AG04449 (cell line): ENCODE results near the gene KEAP1.
A peak's percentile ranks its signal among the peaks of the same experiment; 100 is the strongest.

Experiments
- CTCF ChIA-PET: fragments of 350-600 bp; formaldehyde crosslinking; extraction: SDS; loops from one replicate; lab custom pipeline; 2021; ENCODE audit warnings: antibody characterized with exemption; lab: Yijun Ruan, JAX
- POLR2A ChIA-PET: fragments of 400-600, 350-600 bp; formaldehyde crosslinking; extraction: SDS; loops from one replicate; lab custom pipeline; 2020; ENCODE audit warnings: antibody characterized with exemption, inconsistent platforms; lab: Yijun Ruan, JAX
- DNase-seq: peaks from one replicate; pipeline ENCODE4 v3.0.0-alpha.2; 2010; ENCODE audit warnings: low read depth, low spot score
- H3K4me3 ChIP-seq: 2 replicates; pipeline ENCODE4 v1.5.1; 2011; ENCODE audit warnings: low read depth, mild to moderate bottlenecking, control low read depth, low read length
- CTCF ChIP-seq: IDR thresholded peaks from one replicate; pipeline ENCODE4 v1.5.1; 2011; ENCODE audit warnings: mild to moderate bottlenecking, moderate library complexity, low read length, control low read depth, inconsistent platforms; ENCODE audit not compliant: insufficient read depth; ENCODE audit errors: missing control alignments

The KEAP1 gene

DNA sequence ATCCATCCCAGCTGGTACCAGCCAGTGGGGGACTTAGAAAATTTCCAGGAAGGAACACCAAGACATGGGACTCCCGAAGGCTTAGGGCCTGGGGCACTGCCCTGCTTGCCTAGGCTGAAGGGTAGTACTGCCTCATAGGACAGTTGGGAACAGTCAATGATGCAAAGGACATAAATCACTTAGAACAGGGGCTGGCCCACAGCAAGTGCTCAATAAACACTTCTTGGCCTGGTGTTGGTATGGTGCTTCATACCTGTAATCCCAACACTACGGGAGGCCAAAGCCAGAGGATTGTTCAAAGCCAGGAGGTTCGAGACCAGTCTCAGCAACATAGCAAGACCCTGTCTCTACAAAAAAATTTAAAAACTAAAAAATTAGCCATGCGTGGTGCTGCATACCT, 5.8 kb downstream of the KEAP1 start:
- POLR2A ChIA-PET = interaction anchor here (1.0 to 1.2 kb wide), 2 partner anchors 14 to 18 kb away, joined by 3 to 4 read pairs; no protein-coding TSS in a partner anchor
- TF ChIP-seq CTCF = no peak
- CTCF ChIA-PET = interaction anchor here (1.2 to 8.3 kb wide), 2 partner anchors 9 to 14 kb away, joined by 3 to 53 read pairs; no protein-coding TSS in a partner anchor
- DNase-seq = no peak
- no peak overlapping the region for H3K4me3 ChIP-seq

GRCh38 chr19:10491472-10492047, 11.6 kb downstream of the KEAP1 start:
- H3K4me3 ChIP-seq = no peak overlapping the region
- ChIA-PET CTCF (interaction anchor here (1.1 to 8.3 kb wide), 7 partner anchors 8 to 61 kb away, joined by 3 to 53 read pairs (median 7); no protein-coding TSS in a partner anchor), POLR2A (no interaction called here)
- TF ChIP-seq CTCF = no peak
- no peak for DNase-seq

DNA sequence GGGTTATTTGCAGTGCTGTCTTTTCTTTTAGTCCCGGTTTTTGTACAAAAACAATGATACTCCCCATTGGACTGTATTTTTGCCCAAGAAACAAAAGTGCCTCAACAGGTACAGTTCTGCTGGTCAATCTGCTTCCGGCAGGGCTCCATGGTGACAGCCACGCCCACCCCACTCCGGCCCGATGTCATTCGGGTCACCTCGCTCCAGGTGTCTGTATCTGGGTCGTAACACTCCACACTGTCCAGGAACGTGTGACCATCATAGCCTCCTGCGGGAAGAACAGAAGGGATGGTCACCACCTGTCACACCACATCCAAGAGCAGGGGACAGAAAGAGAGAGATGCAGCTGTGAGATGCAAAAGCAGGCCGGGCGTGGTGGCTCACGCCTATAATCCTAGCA, 16.6 kb downstream of the KEAP1 start:
- DNase-seq = no peak
- TF ChIP-seq CTCF = no peak
- ChIA-PET CTCF (interaction anchor here (0.8 kb wide), 1 partner anchor 8 kb away, joined by 3 read pairs; no protein-coding TSS in a partner anchor), POLR2A (no interaction called here)
- no peak overlapping the region for H3K4me3 ChIP-seq

DNA sequence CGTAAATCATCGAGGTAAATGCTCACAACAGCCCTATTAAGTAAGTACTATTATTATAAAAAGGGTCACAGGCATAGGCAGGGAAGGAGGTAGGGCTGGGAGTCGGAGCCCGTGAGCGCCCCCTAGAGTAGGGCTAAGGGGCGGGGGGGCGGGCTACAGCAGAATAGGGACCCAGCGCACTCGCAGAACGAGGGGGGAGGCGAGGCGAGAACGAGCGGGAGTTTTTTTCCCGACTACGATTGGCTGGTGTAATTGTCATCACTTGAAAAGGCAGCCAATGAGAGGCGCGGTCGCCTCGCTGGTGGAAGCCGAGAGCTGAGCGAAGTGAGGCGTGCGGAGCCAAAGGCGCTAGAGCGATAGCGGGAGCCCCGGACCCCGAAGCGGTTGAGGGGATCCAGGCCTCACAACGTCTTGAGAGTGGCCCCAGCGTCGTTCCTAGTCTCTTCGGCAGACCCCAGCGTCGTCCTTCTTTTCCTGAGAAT, 24.2 kb downstream of the KEAP1 start:
- H3K4me3 ChIP-seq = peak overlapping the region; percentile 47
- no peak for DNase-seq
- TF ChIP-seq CTCF = peak; percentile 25
- POLR2A ChIA-PET = interaction anchor here (0.6 kb wide), 1 partner anchor 18 kb away, joined by 3 read pairs; no protein-coding TSS in a partner anchor
- CTCF ChIA-PET = interaction anchor here (0.7 to 3.1 kb wide), 18 partner anchors 8 to 238 kb away, joined by 3 to 31 read pairs (median 4); partner anchors contain the start of genes CDC37 and DNM2

GRCh38 chr19:10478476-10478875, 24.7 kb downstream of the KEAP1 start:
- CTCF ChIA-PET = interaction anchor here (0.7 to 3.1 kb wide), 16 partner anchors 8 to 239 kb away, joined by 3 to 31 read pairs (median 6); partner anchors contain the start of gene DNM2

More at GRCh38 chr19:10478476-10478875, 24.7 kb downstream of the KEAP1 start:
- POLR2A ChIA-PET = no interaction called here
- no peak for TF ChIP-seq CTCF
- no peak overlapping the region for H3K4me3 ChIP-seq
- no peak for DNase-seq
